CD4-positive, alpha-beta T cell treated with Interleukin-2 at 100 ng/mL for 4 hours (primary cell): ENCODE measurements around the gene CSNK2A2.

Source experiments
- DNase-seq: peaks from one replicate; pipeline ENCODE4 v3.0.0-alpha.2; 2020; ENCODE audit warnings: low spot score

CSNK2A2 gene

DNA sequence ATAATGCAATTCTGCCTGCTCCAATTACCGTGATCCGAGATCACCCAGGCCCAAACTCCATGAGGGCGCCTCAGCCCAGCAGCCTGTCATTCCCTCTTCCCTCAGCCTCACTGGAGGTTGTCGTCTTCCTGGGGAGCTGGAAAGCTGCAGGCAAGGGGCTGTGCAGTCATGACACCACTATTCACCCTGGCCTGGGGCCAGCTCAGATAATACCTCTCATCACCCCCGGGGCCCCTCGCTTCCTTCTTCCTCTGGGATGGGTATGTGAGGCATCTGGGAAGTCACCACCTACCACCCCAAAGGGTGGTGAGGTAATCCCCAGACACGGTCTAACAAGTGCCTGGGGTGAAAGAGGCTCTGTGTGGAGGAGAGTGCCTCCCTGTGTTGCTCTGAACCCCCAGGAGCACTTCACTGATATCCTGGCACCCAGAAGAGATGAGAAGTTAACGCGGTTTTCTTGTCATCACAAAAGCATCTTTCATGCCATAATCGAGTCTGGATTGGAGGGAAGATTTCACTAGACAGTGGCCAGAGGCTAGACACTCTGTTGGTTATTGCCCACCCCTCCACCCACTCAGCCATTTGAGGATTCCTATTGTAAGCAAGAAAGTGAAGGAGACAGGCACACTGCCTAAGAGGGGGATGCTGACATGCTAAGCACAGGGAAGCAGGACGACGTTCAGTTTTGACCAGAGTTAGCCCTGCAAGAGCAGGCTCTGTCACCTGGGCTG, 87.2 kb downstream of the CSNK2A2 start:
- no peak for DNase-seq

DNA sequence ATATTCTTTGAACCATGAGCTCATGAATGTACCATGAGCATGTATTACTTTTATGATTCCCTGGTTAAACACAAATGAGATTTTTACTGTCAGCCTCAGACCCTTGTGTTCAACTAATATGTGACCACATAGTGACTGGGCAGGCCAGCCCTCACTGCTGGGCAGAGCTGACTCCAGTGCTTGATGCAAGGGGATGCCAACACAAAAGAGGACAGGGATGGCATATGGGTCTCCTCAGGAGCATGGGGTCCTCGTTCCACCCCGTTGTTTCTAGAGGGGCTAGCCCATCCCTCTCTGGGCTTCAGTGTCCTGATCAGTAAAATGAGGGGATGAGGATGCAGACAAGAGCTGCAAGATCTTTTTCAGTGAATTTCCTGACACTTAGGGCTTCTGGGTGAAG, 88.0 kb downstream of the CSNK2A2 start:
- DNase-seq: no peak

DNA sequence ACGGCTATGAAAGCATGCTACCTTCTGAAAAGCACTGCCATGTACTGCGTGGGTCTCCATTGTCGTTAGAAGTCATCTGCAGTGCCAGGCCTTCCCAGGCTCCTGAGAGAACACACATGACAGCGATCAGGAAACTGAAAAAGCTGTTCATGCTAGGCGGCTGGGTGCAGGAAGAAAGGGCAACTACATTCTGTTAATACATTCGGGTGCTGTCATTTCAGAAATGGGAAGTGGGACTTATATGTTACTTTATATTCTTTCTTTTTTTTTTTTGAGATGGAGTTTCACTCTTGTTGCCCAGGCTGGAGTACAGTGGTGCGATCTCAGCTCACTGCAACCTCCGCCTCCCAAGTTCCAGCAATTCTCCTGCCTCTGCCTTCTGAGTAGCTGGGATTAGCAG, 88.6 kb downstream of the CSNK2A2 start:
- DNase-seq: no peak
